ENCODE results near the gene FGD6. TPM values are rescaled to one million over a fixed set of nuclear protein-coding genes. Genes with fewer than 3 reads are reported as not detected.
"Not testable (repeated sequence)": the region's sequence is repeated elsewhere in the genome, so short reads cannot be mapped to it uniquely, and the experiment has no call there.

Gene FGD6
- total RNA-seq, 2 experiments from 2014 or later = 5.6 to 7.8 TPM

DNA sequence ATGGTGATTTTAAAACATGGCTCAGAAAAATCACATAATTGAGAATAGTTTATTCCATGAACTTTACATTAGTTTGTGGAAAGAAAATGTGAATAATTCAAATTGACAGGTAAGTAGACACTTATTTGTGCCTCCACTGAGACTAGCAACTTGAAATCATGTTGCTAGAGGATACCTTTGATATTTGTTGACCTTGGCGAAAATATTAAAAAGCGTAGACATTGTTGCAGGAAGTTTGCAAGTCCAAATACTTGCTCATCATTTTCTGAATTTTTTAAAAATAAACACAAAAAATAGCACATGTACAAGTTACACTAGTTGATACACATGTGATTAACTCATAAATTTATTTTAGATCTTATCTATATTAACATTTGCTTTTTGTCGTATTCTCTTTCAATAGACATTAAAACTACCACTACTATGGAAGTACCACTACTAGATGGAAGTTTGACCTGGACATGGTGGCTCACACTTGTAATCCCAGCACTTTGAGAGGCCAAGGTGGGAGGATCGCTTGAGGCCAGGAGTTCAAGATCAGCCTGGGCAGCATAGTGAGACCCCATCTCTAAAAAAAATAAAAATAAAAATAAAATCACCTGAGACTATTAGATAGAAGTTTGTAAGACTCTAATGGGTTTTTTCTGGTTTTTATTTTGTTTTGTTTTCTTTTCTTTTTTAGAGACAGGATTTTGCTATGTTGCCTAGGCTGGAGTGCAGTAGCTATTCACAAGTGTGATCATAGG lies 24.7 kb upstream of the FGD6 start:
- Histone ChIP-seq H2AFZ (ENCODE audit: low read length) (no peak overlapping the region), H3K4me1 (ENCODE audit: insufficient read depth, low read length, poor library complexity, severe bottlenecking) (no peaks in the 10 kb centered on the region), H3K4me2 (ENCODE audit: low read length) (no peak overlapping the region), H3K27ac (ENCODE audit: low read depth, low read length, poor library complexity, severe bottlenecking) (no peak overlapping the region), H3K36me3 (ENCODE audit: insufficient read depth, low read length) (peaks cover 72% of the 10 kb centered on the region), H4K20me1 (ENCODE audit: insufficient read depth, low read length) (no peaks in the 10 kb centered on the region), H3K79me2 (ENCODE audit: insufficient read depth, low read depth, low read length) (peaks cover 90% of the 10 kb centered on the region), H3K9me2 (ENCODE audit: insufficient read depth, low read length) (no peaks in the 10 kb centered on the region), H3K9me3 (ENCODE audit: low read length) (no peaks in the 10 kb centered on the region), H3K4me3 (ENCODE audit: low read depth, low read length, poor library complexity, severe bottlenecking) (no peak overlapping the region)
- no peak for DNase-seq (ENCODE audit: low spot score)
- intact Hi-C loops (cut with micrococcal nuclease; ENCODE audit: unreplicated experiment) = no loop called here
- TF ChIP-seq EZH2phosphoT487 (IDR thresholded peaks at IDR 0.05; ENCODE audit: borderline replicate concordance, low read depth, low read length) = no peak
- TF ChIP-seq, protein P1, sequence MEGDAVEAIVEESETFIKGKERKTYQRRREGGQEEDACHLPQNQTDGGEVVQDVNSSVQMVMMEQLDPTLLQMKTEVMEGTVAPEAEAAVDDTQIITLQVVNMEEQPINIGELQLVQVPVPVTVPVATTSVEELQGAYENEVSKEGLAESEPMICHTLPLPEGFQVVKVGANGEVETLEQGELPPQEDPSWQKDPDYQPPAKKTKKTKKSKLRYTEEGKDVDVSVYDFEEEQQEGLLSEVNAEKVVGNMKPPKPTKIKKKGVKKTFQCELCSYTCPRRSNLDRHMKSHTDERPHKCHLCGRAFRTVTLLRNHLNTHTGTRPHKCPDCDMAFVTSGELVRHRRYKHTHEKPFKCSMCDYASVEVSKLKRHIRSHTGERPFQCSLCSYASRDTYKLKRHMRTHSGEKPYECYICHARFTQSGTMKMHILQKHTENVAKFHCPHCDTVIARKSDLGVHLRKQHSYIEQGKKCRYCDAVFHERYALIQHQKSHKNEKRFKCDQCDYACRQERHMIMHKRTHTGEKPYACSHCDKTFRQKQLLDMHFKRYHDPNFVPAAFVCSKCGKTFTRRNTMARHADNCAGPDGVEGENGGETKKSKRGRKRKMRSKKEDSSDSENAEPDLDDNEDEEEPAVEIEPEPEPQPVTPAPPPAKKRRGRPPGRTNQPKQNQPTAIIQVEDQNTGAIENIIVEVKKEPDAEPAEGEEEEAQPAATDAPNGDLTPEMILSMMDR (conservative IDR thresholded peaks at IDR 0.05; ENCODE audit: low read length) = no peak
- CTCF ChIA-PET (ENCODE audit: unreplicated experiment) = no interaction called here
- POLR2A ChIA-PET = interaction anchor here (0.6 kb wide), 1 partner anchor 503 kb away, joined by 3 read pairs; no protein-coding TSS in a partner anchor
- BruUV-seq (replicated peaks) = no TSS peak

DNA sequence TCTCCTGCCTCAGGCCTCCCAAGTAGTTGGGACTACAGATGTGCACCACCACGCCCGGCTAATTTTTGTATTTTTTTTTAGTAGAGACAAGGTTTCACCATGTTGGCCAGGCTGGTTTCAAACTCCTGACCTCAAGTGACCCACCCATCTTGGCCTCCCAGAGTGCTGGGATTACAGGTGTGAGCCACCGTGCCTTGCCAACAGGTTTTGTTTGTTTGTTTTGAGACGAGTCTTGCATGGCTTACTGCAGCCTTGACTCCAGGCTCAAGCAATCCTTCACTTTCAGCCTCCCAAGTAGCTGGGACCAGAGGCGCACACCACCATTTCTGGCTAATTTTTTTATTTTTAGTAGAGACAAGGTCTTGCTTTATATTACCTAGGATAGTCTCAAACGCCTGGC lies 23.9 kb upstream of the FGD6 start:
- H3K79me2 ChIP-seq (ENCODE audit: insufficient read depth, low read depth, low read length) = peaks cover 91% of the 10 kb centered on the region
- CTCF ChIA-PET (ENCODE audit: unreplicated experiment); H3K9me2 ChIP-seq (ENCODE audit: insufficient read depth, low read length); H3K9me3 ChIP-seq (ENCODE audit: low read length); DNase-seq (ENCODE audit: low spot score); H4K20me1 ChIP-seq (ENCODE audit: insufficient read depth, low read length); BruUV-seq (replicated peaks); H2AFZ ChIP-seq (ENCODE audit: low read length); H3K4me3 ChIP-seq (ENCODE audit: low read depth, low read length, poor library complexity, severe bottlenecking); POLR2A ChIA-PET; H3K27ac ChIP-seq (ENCODE audit: low read depth, low read length, poor library complexity, severe bottlenecking); intact Hi-C loops (cut with micrococcal nuclease; ENCODE audit: unreplicated experiment); H3K4me2 ChIP-seq (ENCODE audit: low read length); H3K4me1 ChIP-seq (ENCODE audit: insufficient read depth, low read length, poor library complexity, severe bottlenecking): not testable (repeated sequence)
- peaks cover 80% of the 10 kb centered on the region for H3K36me3 ChIP-seq (ENCODE audit: insufficient read depth, low read length)

DNA sequence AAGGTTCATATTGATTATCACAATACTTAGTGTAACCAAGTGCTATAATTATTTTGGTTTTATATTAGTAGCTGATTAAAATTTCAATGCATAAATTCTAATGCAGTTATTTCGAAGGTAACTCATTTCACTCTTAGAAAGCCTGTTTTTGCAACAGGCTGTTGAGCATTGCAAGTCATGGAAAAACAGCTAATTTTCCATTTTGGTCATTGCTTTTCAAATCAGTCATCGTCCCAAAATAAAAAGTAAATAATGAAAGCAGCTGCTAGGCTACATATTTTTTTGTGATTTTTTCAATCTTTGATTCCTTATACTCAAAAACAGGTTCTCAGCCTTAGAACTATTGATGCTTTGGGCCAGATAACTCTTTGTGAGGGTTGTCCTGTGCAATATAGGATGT lies 23.3 kb upstream of the FGD6 start:
- DNase-seq (ENCODE audit: low spot score) = no peak
- Histone ChIP-seq H4K20me1 (ENCODE audit: insufficient read depth, low read length) (no peaks in the 10 kb centered on the region), H3K27ac (ENCODE audit: low read depth, low read length, poor library complexity, severe bottlenecking) (no peak overlapping the region), H2AFZ (ENCODE audit: low read length) (no peak overlapping the region), H3K9me2 (ENCODE audit: insufficient read depth, low read length) (no peaks in the 10 kb centered on the region), H3K9me3 (ENCODE audit: low read length) (no peaks in the 10 kb centered on the region), H3K4me1 (ENCODE audit: insufficient read depth, low read length, poor library complexity, severe bottlenecking) (no peaks in the 10 kb centered on the region), H3K4me2 (ENCODE audit: low read length) (no peak overlapping the region), H3K36me3 (ENCODE audit: insufficient read depth, low read length) (peaks cover 77% of the 10 kb centered on the region), H3K4me3 (ENCODE audit: low read depth, low read length, poor library complexity, severe bottlenecking) (no peak overlapping the region), H3K79me2 (ENCODE audit: insufficient read depth, low read depth, low read length) (peaks cover 89% of the 10 kb centered on the region)
- no TSS peak for BruUV-seq (replicated peaks)
- no peak for TF ChIP-seq EZH2phosphoT487 (IDR thresholded peaks at IDR 0.05; ENCODE audit: borderline replicate concordance, low read depth, low read length)
- TF ChIP-seq, protein P1 (conservative IDR thresholded peaks at IDR 0.05; ENCODE audit: low read length) = no peak
- ChIA-PET CTCF (ENCODE audit: unreplicated experiment) (no interaction called here), POLR2A (interaction anchor here (0.6 kb wide), 1 partner anchor 332 kb away, joined by 3 read pairs; no protein-coding TSS in a partner anchor)
- intact Hi-C loops (cut with micrococcal nuclease; ENCODE audit: unreplicated experiment) = no loop called here

DNA sequence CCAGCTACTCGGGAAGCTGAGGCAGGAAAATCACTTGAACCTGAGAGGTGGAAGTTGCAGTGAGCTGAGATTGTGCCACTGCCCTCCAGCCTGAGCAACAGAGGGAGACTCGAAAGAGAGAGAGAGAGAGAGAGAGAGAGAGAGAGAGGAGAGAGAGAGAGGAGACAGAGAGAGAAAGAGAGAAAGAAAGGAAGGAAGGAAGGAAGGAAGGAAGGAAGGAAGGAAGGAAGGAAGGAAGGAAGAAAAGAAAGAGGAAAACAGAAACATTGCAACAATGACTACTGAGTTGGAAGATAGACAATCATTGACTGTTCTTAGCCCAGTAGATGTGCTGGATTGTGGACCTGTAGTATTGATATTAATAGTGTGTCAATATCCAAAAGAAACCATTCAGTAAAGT lies 22.6 kb upstream of the FGD6 start:
- H2AFZ ChIP-seq (ENCODE audit: low read length); H4K20me1 ChIP-seq (ENCODE audit: insufficient read depth, low read length); H3K9me2 ChIP-seq (ENCODE audit: insufficient read depth, low read length); BruUV-seq (replicated peaks); H3K4me2 ChIP-seq (ENCODE audit: low read length); H3K4me1 ChIP-seq (ENCODE audit: insufficient read depth, low read length, poor library complexity, severe bottlenecking); H3K4me3 ChIP-seq (ENCODE audit: low read depth, low read length, poor library complexity, severe bottlenecking); DNase-seq (ENCODE audit: low spot score); H3K27ac ChIP-seq (ENCODE audit: low read depth, low read length, poor library complexity, severe bottlenecking); intact Hi-C loops (cut with micrococcal nuclease; ENCODE audit: unreplicated experiment); H3K9me3 ChIP-seq (ENCODE audit: low read length); CTCF ChIA-PET (ENCODE audit: unreplicated experiment): not testable (repeated sequence)
- POLR2A ChIA-PET = interaction anchor here (0.6 kb wide), 1 partner anchor 471 kb away, joined by 4 read pairs; no protein-coding TSS in a partner anchor
- Histone ChIP-seq H3K79me2 (ENCODE audit: insufficient read depth, low read depth, low read length) (peaks cover 83% of the 10 kb centered on the region), H3K36me3 (ENCODE audit: insufficient read depth, low read length) (peaks cover 71% of the 10 kb centered on the region)
